Measurements from ENCODE around the gene SLC25A38.
"Not testable (repeated sequence)": the region's sequence is repeated elsewhere in the genome, so short reads cannot be mapped to it uniquely, and the experiment has no call there.

The SLC25A38 gene

GRCh38 chr3:39408493-39409372, 25.6 kb downstream of the SLC25A38 start:
- no peak for DNase-seq

- DNase-seq: no peak
These were observed 26.5 kb downstream of the SLC25A38 start for GRCh38 chr3:39409514-39410136.

GRCh38 chr3:39410893-39411292, 27.7 kb downstream of the SLC25A38 start:
- no peak for DNase-seq

GRCh38 chr3:39412668-39413260, 29.6 kb downstream of the SLC25A38 start:
- DNase-seq: no peak

GRCh38 chr3:39413691-39414420, 30.7 kb downstream of the SLC25A38 start:
- DNase-seq: no peak

GRCh38 chr3:39414421-39414907, 31.3 kb downstream of the SLC25A38 start:
- no peak for DNase-seq

- not testable (repeated sequence) for DNase-seq
These were observed 32.1 kb downstream of the SLC25A38 start for GRCh38 chr3:39415302-39415701.

GRCh38 chr3:39415983-39416382, 32.8 kb downstream of the SLC25A38 start:
- DNase-seq: no peak

- DNase-seq: not testable (repeated sequence)
These were observed 33.8 kb downstream of the SLC25A38 start for GRCh38 chr3:39416998-39417397.

GRCh38 chr3:39418556-39419225, 35.5 kb downstream of the SLC25A38 start:
- not testable (repeated sequence) for DNase-seq

- DNase-seq: no peak
These were observed 36.7 kb downstream of the SLC25A38 start for GRCh38 chr3:39419742-39420315.

- no peak for DNase-seq
These were observed 37.4 kb downstream of the SLC25A38 start for GRCh38 chr3:39420543-39420942.

- DNase-seq: no peak
These were observed 40.3 kb downstream of the SLC25A38 start for GRCh38 chr3:39423436-39423970.

GRCh38 chr3:39426312-39426711, 43.1 kb downstream of the SLC25A38 start:
- DNase-seq: no peak

GRCh38 chr3:39427506-39427905, 44.3 kb downstream of the SLC25A38 start:
- no peak for DNase-seq

GRCh38 chr3:39428745-39429201, 45.6 kb downstream of the SLC25A38 start:
- no peak for DNase-seq

- DNase-seq: no peak
These were observed 46.3 kb downstream of the SLC25A38 start for GRCh38 chr3:39429466-39429865.

GRCh38 chr3:39432342-39432741, 49.2 kb downstream of the SLC25A38 start:
- DNase-seq: no peak

GRCh38 chr3:39433642-39434041, 50.5 kb downstream of the SLC25A38 start:
- DNase-seq: no peak

GRCh38 chr3:39434574-39434973, 51.4 kb downstream of the SLC25A38 start:
- DNase-seq: no peak

GRCh38 chr3:39435006-39435748, 52.0 kb downstream of the SLC25A38 start:
- no peak for DNase-seq

Measured in NCI-H1417 treated with DMSO at 0.1 percent for 48 hours (cell line).